SK-N-SH treated with all-trans-retinoic acid at 6 μM for 48 hours (cell line): Measurements from ENCODE around the gene CTNND2.

Experiments
- ATAC-seq: fragments of 200-7000 bp; cut with Tn5 transposase; 3 replicates; pipeline ENCODE4 v1.9.1; 2020; ENCODE audit warnings: mild to moderate bottlenecking, moderate library complexity
- ARNTL ChIP-seq: fragments of 450-650 bp; formaldehyde crosslinking; IDR thresholded peaks from 2 replicates; pipeline ENCODE4 v1.5.0; 2020; ENCODE audit warnings: low read depth, mild to moderate bottlenecking, moderate library complexity, borderline replicate concordance
- BACH2 ChIP-seq: fragments of 250-450 bp; sonication (Bioruptor Pico); IDR thresholded peaks from 2 replicates; pipeline ENCODE4 v1.9.0; 2021; ENCODE audit warnings: mild to moderate bottlenecking, borderline replicate concordance
- CSDC2 ChIP-seq: fragments of 250-450 bp; sonication (Bioruptor Pico); IDR thresholded peaks from 2 replicates; pipeline ENCODE4 v1.5.0; 2020; ENCODE audit warnings: mild to moderate bottlenecking, moderate library complexity
- CSRNP3 ChIP-seq: fragments of 250-450 bp; sonication (Bioruptor Pico); IDR thresholded peaks from 2 replicates; pipeline ENCODE4 v1.5.1; 2021; ENCODE audit warnings: mild to moderate bottlenecking, moderate library complexity
- ESRRG ChIP-seq: fragments of 250-450 bp; sonication (Bioruptor Pico); IDR thresholded peaks from 2 replicates; pipeline ENCODE4 v1.6.1; 2021; ENCODE audit warnings: mild to moderate bottlenecking
- ISL1 ChIP-seq: fragments of 250-450 bp; sonication (Bioruptor Pico); IDR thresholded peaks from 2 replicates; pipeline ENCODE4 v2.1.2; 2022; ENCODE audit warnings: mild to moderate bottlenecking, moderate library complexity
- OSR1 ChIP-seq: fragments of 250-450 bp; sonication (Bioruptor Pico); IDR thresholded peaks from 2 replicates; pipeline ENCODE4 v1.8.0; 2022; ENCODE audit warnings: moderate library complexity, mild to moderate bottlenecking, inconsistent platforms
- PATZ1 ChIP-seq: fragments of 250-450 bp; sonication (Bioruptor Pico); IDR thresholded peaks from 2 replicates; pipeline ENCODE4 v1.8.0; 2020; ENCODE audit warnings: mild to moderate bottlenecking, moderate library complexity, borderline replicate concordance
- POU6F1 ChIP-seq: fragments of 250-450 bp; sonication (Bioruptor Pico); IDR thresholded peaks from 2 replicates; pipeline ENCODE4 v1.8.0; 2021; ENCODE audit warnings: low read depth, mild to moderate bottlenecking, moderate library complexity, borderline replicate concordance
- PPARA ChIP-seq: fragments of 250-450 bp; sonication (Bioruptor Pico); IDR thresholded peaks from 2 replicates; pipeline ENCODE4 v1.5.0; 2020; ENCODE audit warnings: mild to moderate bottlenecking, borderline replicate concordance
- RARB ChIP-seq: fragments of 250-450 bp; sonication (Bioruptor Pico); IDR thresholded peaks from 2 replicates; pipeline ENCODE4 v1.8.0; 2021; ENCODE audit warnings: mild to moderate bottlenecking, moderate library complexity
- SNAI2 ChIP-seq: fragments of 250-450 bp; sonication (Bioruptor Pico); IDR thresholded peaks from 2 replicates; pipeline ENCODE4 v1.5.0; 2020; ENCODE audit warnings: mild to moderate bottlenecking, moderate library complexity
- TCF4 ChIP-seq: fragments of 250-450 bp; sonication (Bioruptor Pico); IDR thresholded peaks from 2 replicates; pipeline ENCODE4 v1.8.0; 2021; ENCODE audit warnings: mild to moderate bottlenecking, moderate library complexity, borderline replicate concordance
- TOX ChIP-seq: fragments of 250-450 bp; sonication (Bioruptor Pico); IDR thresholded peaks from 2 replicates; pipeline ENCODE4 v1.8.0; 2021; ENCODE audit warnings: mild to moderate bottlenecking, moderate library complexity, borderline replicate concordance
- ZC3H10 ChIP-seq: fragments of 250-450 bp; sonication (Bioruptor Pico); IDR thresholded peaks from 2 replicates; pipeline ENCODE4 v1.5.1; 2021; ENCODE audit warnings: mild to moderate bottlenecking, moderate library complexity
- ZFP3 ChIP-seq: fragments of 250-450 bp; sonication (Bioruptor Pico); IDR thresholded peaks from 2 replicates; pipeline ENCODE4 v1.5.0; 2020; ENCODE audit warnings: mild to moderate bottlenecking, moderate library complexity
- ZNF565 ChIP-seq: fragments of 450-650 bp; formaldehyde crosslinking; conservative IDR thresholded peaks from 2 replicates; pipeline ENCODE4 v1.5.0; 2020; ENCODE audit warnings: low read depth, mild to moderate bottlenecking, moderate library complexity
- ZNF70 ChIP-seq: fragments of 450-650 bp; formaldehyde crosslinking; IDR thresholded peaks from 2 replicates; pipeline ENCODE4 v1.5.0; 2020; ENCODE audit warnings: mild to moderate bottlenecking, moderate library complexity

CTNND2 gene

GRCh38 chr5:11166923-11167322, 737.3 kb downstream of the CTNND2 start (continued):
- TF ChIP-seq TOX (CRISPR knock-in tag): no peak
- no peak for TF ChIP-seq CSDC2
- TF ChIP-seq ARNTL (CRISPR knock-in tag): no peak
- no peak for TF ChIP-seq TCF4 (CRISPR knock-in tag)
- no peak for TF ChIP-seq ISL1 (CRISPR knock-in tag)
- TF ChIP-seq OSR1 (CRISPR knock-in tag): no peak
- no peak for TF ChIP-seq ZFP3 (CRISPR knock-in tag)
- no peak for TF ChIP-seq POU6F1 (CRISPR knock-in tag)

GRCh38 chr5:11164531-11165294, 739.5 kb downstream of the CTNND2 start:
- no peak for TF ChIP-seq PATZ1 (CRISPR knock-in tag)
- TF ChIP-seq ZNF70 (CRISPR knock-in tag): no peak
- TF ChIP-seq CSDC2: no peak
- no peak for TF ChIP-seq TCF4 (CRISPR knock-in tag)
- no peak for TF ChIP-seq ISL1 (CRISPR knock-in tag)
- TF ChIP-seq OSR1 (CRISPR knock-in tag): no peak
- no peak for TF ChIP-seq PPARA (CRISPR knock-in tag)
- TF ChIP-seq SNAI2 (CRISPR knock-in tag): no peak
- no peak for TF ChIP-seq ZFP3 (CRISPR knock-in tag)
- no peak for TF ChIP-seq POU6F1 (CRISPR knock-in tag)
- TF ChIP-seq ZC3H10 (CRISPR knock-in tag): no peak
- ATAC-seq: no peak

GRCh38 chr5:11157132-11157531, 747.1 kb downstream of the CTNND2 start:
- TF ChIP-seq CSRNP3 (CRISPR knock-in tag) (no peak), ZC3H10 (CRISPR knock-in tag) (no peak), ESRRG (CRISPR knock-in tag) (no peak), ARNTL (CRISPR knock-in tag) (no peak), PATZ1 (CRISPR knock-in tag) (no peak), TCF4 (CRISPR knock-in tag) (no peak), RARB (CRISPR knock-in tag) (no peak), BACH2 (no peak), OSR1 (CRISPR knock-in tag) (no peak), ZNF565 (CRISPR knock-in tag) (no peak), TOX (CRISPR knock-in tag) (no peak)
- TF ChIP-seq, all 23 proteins: peak for 0
- no peak for ATAC-seq
